VCaP (cell line): ENCODE results near the gene LCK.
"Not testable (repeated sequence)": the region's sequence is repeated elsewhere in the genome, so short reads cannot be mapped to it uniquely, and the experiment has no call there.

Experiments
- H3K27ac ChIP-seq: fragments of 450-650 bp; 2 replicates; pipeline ENCODE4 v1.5.1; 2017
- TF ChIP-seq, protein P1 (sequence below): fragments of 450-650 bp; conservative IDR thresholded peaks from 2 replicates; pipeline ENCODE4 v1.5.1; 2017; ENCODE audit warnings: mild to moderate bottlenecking, moderate library complexity

The LCK gene

DNA sequence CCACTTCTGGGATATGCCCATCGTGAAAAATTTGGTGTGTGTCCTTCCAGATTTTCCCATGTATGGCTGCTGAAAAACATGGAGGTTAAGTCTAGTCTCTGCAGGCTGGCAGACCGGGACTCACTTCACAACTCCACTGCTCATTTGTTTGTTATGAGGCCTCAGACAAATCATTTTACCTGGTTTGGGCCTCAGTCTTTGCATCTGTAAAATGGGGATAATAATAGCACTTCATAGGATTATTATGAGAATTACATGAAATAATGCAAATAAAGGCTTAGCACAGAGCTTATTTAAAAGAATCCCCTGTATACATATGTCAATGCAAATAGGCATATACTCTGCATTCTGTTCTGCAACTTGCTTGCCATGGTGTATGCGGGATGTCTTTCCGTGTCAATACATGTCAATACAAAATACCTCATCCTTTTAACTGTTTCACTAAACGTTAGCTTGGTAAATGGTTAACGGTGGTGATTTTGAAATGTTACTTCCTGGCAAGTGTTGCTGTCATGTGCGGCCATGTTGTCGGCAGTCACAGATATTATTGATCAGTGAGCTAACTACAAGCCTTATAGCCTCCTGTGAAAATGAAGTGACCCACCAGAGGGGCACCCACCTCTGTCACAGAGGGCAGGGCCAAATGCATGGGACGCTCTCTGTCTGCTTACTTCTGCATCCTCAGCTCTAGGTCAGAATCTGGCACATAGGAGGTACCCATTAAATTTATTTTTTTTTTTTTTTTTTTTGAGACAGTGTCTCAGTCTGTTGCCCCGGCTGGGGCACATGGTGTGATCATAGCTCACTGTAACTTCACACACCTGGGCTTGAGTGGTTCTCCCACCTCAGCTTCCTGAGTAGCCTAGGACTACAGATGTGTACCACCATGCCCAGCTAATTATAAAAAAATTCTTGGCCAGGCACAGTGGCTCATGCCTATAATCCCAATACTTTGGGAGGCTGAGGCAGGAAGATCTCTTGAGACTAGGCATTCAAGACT is 4.3 kb downstream of the LCK start:
- no peak overlapping the region for H3K27ac ChIP-seq
- TF ChIP-seq, protein P1, sequence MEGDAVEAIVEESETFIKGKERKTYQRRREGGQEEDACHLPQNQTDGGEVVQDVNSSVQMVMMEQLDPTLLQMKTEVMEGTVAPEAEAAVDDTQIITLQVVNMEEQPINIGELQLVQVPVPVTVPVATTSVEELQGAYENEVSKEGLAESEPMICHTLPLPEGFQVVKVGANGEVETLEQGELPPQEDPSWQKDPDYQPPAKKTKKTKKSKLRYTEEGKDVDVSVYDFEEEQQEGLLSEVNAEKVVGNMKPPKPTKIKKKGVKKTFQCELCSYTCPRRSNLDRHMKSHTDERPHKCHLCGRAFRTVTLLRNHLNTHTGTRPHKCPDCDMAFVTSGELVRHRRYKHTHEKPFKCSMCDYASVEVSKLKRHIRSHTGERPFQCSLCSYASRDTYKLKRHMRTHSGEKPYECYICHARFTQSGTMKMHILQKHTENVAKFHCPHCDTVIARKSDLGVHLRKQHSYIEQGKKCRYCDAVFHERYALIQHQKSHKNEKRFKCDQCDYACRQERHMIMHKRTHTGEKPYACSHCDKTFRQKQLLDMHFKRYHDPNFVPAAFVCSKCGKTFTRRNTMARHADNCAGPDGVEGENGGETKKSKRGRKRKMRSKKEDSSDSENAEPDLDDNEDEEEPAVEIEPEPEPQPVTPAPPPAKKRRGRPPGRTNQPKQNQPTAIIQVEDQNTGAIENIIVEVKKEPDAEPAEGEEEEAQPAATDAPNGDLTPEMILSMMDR: no peak

DNA sequence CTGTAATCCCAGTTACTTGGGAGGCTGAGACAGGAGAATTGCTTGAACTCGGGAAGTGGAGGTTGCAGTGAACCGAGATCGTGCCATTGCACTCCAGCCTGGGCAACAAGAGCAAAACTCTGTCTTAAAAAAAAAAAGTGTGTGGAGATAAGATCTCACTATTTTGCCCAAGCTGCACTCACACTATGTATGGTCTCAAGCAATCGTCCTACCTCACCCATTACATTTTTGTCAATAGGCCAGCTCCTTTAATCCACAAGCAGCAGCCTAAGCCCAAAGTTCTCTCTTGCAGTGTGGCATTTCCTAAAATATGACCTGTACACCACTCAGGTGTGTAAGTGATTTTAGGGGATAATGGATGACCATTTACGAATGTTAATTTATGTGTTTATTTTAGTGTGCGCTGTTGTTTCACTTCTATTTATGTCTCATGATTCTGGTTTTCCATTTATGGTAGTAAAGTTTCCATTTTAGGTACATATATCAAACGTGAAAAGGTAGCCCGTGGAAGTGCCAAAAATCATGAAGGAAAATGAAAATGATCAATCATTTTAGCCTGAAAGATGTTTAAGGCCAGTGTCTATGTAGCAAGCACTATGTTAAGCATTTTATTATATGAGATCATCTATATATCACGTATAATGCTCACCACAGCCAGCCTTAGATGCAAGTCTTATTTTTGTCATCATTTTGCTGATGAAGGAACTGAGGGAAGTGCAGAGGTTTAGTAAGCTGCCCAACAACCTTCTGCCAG is 5.6 kb downstream of the LCK start:
- TF ChIP-seq, protein P1: no peak
- no peak overlapping the region for H3K27ac ChIP-seq

DNA sequence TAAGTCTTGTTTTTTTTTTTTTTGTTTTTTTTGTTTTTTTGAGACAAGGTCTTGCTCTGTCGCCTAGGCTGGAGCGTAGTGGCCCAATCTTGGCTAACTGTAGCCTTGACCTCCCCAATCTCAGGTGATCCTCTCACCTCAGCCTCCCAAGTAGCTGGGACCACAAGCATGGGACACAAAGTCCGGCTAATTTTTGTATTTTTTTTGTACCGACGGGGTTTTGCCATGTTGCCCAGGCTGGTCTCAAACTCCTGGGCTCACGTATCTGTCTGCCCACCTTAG is 6.1 kb downstream of the LCK start:
- no peak overlapping the region for H3K27ac ChIP-seq
- TF ChIP-seq, protein P1: no peak

DNA sequence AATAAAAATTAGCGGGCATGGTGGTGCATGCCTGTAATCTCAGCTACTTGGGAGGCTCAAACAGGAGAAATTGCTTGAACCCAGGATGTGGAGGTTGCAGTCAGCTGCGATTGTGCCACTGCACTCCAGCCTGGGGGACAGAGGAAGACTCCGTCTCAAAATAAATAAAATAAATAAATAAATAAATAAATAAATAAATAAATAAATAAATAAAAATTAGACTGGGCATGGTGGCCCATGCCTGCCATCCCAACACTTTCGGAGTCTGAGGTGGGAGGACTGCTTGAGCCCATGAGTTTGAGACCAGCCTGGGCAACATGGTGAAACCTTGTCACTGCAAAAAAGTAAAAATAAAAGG is 12.2 kb downstream of the LCK start:
- not testable (repeated sequence) for H3K27ac ChIP-seq

DNA sequence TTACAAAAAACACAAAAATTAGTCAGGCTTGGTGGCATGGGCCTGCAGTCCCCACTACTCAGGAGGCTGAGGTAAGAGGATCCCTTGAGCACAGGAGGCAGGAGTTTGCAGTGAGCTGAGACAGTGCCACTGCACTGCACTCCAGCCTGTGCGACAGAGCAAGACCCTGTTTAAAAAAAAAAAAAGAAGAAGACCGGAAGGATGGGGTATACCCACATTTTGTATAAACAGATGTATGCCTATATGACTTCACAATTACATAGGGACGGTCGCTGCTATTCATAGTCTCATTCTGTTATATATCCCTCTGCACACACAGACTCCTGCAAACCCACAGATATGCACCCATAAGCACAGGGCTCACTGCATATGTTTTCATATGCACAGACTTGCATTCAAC is 12.7 kb downstream of the LCK start:
- no peak overlapping the region for H3K27ac ChIP-seq
- TF ChIP-seq, protein P1: no peak

GRCh38 chr1:32265846-32266245 is 14.8 kb downstream of the LCK start:
- no peak overlapping the region for H3K27ac ChIP-seq
- TF ChIP-seq, protein P1: no peak

- H3K27ac ChIP-seq: no peak overlapping the region
These were observed 16.0 kb downstream of the LCK start for GRCh38 chr1:32266921-32267591.

More at GRCh38 chr1:32266921-32267591, 16.0 kb downstream of the LCK start:
- TF ChIP-seq, protein P1: no peak
